ENCODE measurements around the gene FOXJ2.
A peak's percentile ranks its signal among the peaks of the same experiment; 100 is the strongest.
"Not testable (repeated sequence)": the region's sequence is repeated elsewhere in the genome, so short reads cannot be mapped to it uniquely, and the experiment has no call there.

FOXJ2 gene

DNA sequence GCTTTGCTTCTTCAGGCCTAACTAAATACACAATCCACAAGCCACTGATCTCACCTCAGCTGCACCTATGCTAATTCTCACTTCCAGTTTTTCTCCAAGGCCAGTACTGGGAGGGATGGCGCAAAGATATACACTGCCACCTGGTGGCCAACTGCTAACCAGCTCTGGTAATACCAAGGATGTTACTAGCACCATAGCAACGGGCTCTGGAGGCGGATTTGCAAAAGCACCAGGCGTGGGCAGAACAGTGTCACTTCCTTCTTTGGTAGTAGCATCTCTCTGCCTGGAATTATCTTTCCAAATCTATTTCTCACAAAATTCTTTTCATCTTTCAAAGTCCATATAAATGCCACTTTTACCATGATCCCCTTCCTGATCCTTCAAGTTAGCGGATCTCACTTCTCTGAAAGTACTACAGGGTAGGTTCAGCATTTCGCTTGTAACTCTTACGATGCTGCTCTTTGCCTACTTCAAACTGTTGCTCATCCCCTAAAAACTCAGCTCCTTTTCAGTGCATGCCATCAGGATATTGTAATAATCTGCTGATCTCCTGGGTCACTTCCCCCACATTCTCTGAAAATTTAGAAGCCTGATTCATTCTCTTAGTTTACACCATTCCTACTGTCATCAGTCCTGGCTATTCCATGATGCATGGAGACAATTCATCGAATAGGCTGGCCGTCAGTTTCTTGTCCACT lies 37.1 kb upstream of the FOXJ2 start:
- TF ChIP-seq, protein P1, sequence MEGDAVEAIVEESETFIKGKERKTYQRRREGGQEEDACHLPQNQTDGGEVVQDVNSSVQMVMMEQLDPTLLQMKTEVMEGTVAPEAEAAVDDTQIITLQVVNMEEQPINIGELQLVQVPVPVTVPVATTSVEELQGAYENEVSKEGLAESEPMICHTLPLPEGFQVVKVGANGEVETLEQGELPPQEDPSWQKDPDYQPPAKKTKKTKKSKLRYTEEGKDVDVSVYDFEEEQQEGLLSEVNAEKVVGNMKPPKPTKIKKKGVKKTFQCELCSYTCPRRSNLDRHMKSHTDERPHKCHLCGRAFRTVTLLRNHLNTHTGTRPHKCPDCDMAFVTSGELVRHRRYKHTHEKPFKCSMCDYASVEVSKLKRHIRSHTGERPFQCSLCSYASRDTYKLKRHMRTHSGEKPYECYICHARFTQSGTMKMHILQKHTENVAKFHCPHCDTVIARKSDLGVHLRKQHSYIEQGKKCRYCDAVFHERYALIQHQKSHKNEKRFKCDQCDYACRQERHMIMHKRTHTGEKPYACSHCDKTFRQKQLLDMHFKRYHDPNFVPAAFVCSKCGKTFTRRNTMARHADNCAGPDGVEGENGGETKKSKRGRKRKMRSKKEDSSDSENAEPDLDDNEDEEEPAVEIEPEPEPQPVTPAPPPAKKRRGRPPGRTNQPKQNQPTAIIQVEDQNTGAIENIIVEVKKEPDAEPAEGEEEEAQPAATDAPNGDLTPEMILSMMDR (IDR thresholded peaks at IDR 0.05; ENCODE audit: low read depth, low read length): peak; percentile 68
- peak; percentile 74 for DNase-seq (ENCODE audit: extremely low read depth, low read depth)

DNA sequence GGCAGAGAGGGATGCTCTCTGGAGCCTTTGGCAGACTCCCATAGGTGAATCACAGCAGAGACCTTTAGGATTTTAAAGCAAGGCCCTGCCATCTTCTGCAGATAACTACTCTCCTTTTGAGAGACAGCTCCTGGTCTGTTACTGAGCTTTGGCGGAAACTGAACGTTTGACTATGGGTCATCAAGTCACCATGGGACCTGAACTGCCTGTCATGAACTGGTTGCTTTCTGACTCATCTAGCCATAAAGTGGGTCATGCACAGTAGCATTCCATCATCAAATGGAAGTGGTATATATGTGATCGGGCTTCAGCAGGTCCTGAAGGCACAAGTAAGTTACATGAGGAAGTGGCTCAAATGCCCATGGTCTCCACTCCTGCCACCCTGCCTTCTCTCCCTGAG lies 31.7 kb upstream of the FOXJ2 start:
- DNase-seq (ENCODE audit: extremely low read depth, low read depth): not testable (repeated sequence)

DNA sequence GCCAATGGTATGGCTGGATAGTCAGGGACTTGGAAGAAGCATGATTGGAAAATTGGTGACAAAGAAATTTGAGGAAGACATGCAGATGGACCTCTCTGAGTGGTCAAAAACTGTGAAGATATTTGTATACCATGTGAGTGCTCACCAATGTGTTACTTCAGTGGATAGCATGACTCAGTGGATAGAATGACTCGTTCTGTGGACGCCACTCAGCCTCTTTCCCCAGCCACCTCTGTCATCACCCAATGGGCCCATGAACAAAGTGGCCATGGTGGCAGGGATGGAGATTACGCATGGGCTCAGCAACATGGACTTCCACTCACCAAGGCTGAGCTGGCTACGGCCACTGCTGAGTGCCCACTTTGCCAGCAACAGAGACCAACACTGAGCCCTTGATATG lies 31.0 kb upstream of the FOXJ2 start:
- not testable (repeated sequence) for DNase-seq (ENCODE audit: extremely low read depth, low read depth)

DNA sequence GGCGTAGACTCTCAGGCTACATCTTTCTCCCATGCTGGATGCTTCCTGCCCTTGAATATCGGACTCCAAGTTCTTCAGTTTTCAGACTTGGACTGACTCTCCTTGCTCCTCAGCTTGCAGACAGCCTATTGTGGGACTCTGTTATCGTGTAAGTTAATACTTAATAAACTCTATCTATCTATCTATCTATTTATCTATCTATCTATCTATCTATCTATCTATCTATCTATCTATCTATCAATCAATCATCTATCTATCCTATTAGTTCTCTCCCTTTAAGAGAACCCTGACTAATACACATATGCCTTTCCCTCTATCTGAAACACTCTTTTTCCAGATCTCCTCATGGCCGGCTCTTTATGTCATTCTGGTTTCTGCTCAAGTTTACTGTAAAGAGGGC lies 27.6 kb upstream of the FOXJ2 start:
- not testable (repeated sequence) for DNase-seq (ENCODE audit: extremely low read depth, low read depth)

DNA sequence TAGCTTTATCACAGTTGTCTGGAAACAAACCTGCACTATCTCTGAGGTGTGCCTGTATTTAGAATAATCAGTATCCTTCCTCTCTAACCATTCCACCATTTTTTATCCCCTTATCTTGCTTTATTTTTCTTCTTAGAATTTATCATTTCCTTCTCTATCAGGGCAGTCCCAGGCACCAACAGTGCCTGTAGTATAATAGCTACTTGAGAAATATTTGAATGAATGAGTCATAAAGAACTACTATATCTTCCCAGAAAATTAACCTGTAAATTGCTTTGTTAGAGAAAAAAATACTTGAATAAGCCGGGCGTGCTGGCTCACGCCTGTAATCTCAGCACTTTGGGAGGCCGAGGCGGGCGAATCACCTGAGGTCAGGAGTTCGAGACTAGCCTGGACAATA lies 21.2 kb upstream of the FOXJ2 start:
- DNase-seq (ENCODE audit: extremely low read depth, low read depth): no peak
- TF ChIP-seq, protein P1 (IDR thresholded peaks at IDR 0.05; ENCODE audit: low read depth, low read length): no peak

DNA sequence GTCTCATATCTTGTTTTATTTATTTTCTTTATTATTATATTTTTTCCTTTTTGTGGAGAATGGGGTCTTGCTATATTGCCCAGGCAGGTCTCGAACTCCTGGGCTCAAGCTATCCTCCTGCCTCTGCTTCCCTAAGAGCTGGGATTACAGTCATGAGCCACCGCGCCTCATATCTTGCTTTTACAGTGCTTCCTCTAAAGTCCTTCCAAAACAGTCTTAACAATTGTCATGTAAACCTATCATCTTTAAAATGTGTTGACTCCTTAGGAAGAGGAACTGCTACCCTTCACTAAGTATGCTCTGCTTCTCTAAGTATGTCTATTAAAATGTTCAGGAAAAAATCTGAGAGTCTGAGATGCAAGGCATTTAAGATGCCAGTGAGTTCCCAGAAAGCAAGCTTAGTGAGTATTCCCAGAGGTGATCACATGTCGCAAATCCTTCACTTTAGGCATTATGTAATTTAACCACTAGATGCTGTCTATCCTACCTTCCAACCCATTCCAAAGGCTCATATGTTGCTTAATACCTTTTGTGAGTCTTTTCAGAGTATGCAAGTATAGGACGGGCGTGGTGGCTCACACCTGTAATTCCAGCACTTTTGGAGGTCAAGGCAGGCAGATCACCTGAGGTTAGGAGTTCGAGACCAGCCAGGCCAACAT lies 19.7 kb upstream of the FOXJ2 start:
- no peak for DNase-seq (ENCODE audit: extremely low read depth, low read depth)
- TF ChIP-seq, protein P1 (IDR thresholded peaks at IDR 0.05; ENCODE audit: low read depth, low read length): no peak

DNA sequence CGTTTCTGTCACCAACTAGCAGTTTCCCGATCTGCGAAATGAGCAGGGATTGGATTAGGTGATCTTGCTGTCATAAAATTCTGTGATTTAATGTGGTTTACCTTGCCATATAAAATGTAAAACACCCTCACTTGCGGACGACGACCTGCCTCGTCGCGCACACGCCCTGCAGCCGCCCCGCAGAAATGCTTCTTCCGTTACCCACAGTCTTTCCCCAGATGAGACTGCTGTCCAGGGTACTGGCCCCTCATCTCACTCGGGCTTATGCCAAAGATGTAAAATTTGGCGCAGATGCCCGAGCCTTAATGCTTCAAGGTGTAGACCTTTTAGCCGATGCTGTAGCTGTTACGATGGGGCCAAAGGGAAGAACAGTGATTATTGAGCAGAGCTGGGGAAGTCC lies 17.7 kb upstream of the FOXJ2 start:
- DNase-seq (ENCODE audit: extremely low read depth, low read depth): no peak
- TF ChIP-seq, protein P1 (IDR thresholded peaks at IDR 0.05; ENCODE audit: low read depth, low read length): no peak

DNA sequence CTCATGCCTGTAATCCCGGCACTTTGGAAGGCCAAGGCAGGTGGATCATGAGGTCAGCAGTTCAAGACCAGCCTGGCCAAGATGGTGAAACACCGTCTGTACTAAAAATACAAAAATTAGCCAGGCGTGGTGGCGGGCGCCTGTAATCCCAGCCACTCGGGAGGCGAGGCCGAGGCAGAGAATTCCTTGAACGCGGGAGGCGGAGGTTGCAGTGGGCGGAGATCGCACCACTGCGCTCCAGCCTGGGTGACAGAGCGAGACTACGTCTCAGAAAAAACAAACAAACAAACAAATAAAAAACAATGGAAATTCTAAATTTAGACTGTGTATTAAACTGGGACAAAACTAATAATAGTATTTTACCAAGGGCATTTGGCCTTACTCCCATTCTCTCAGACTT lies 14.3 kb upstream of the FOXJ2 start:
- DNase-seq (ENCODE audit: extremely low read depth, low read depth): not testable (repeated sequence)

DNA sequence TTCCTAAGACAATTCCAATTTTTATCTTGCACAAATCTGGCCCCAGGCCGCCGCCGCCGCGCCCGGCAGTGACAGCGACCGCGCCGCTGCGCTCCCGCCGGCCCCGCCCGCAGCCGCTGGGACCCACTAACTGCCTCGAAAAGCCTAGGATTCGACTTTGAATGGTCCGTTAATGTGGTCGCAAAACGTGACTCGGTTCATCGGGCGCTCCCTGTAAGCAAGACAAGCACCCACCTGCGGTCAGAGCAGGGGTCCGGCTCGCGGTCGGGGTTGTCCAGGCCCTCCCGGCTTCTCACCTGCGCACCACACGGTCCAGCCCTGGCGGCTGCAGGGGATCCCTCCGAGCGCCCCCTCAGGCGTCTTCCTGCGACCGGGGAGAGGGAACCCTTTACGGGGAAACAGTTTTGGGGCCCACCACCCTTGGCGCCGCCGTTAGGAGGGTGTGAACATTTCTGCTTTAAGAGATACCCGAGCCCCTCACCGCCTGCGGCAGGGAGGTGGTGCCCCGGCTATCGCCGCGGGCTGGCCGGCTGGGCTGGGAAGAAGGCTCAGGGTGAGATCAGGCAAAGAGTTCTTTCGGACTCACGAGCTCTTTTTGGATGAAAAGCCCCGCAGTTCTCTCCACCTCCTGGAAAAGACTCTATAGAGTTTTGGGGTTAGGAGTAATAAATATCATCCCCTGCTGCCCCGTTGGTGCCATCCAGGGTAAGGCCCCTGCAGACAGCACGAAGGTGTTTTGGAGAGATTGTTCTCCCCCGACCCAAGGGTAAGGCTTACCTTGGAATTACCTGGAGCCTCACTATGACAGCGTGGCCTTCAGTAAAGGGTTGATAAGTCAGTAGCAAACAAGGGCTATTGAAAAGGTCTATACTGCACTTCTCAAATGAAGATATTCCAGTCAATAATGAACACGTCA lies 13.6 kb upstream of the FOXJ2 start:
- DNase-seq (ENCODE audit: extremely low read depth, low read depth): no peak
- TF ChIP-seq, protein P1 (IDR thresholded peaks at IDR 0.05; ENCODE audit: low read depth, low read length): no peak

Data from AG09319 (cell line).